MM.1S (cell line): ENCODE measurements around the gene TNRC6A.

Source experiments
- DNase-seq: peaks from one replicate; pipeline ENCODE4 v3.0.0-alpha.2; 2015
- H2AFZ ChIP-seq: fragments of 300-600 bp; sonication (generic); 2 replicates; pipeline ENCODE4 v1.6.0; 2016; ENCODE audit warnings: antibody characterized with exemption, low read length
- H3F3A ChIP-seq: fragments of 300-600 bp; sonication (generic); 2 replicates; pipeline ENCODE4 v1.6.1; 2016; ENCODE audit warnings: mild to moderate bottlenecking, antibody characterized with exemption, low read length, moderate library complexity, mixed read lengths; ENCODE audit not compliant: insufficient read depth
- H3K27ac ChIP-seq: fragments of 300-600 bp; sonication (generic); 2 replicates; pipeline ENCODE4 v1.5.1; 2016; ENCODE audit warnings: mild to moderate bottlenecking, low read length
- H3K27me3 ChIP-seq: fragments of 300-600 bp; sonication (generic); replicated peaks from 2 replicates; pipeline ENCODE4 v1.6.0; 2016; ENCODE audit warnings: low read length; ENCODE audit not compliant: insufficient read depth
- H3K36me3 ChIP-seq: fragments of 300-600 bp; sonication (generic); replicated peaks from 2 replicates; pipeline ENCODE4 v1.6.1; 2016; ENCODE audit warnings: mild to moderate bottlenecking, low read length, mixed read lengths; ENCODE audit not compliant: insufficient read depth
- H3K4me1 ChIP-seq: fragments of 300-600 bp; sonication (generic); 2 replicates; pipeline ENCODE4 v1.6.1; 2016; ENCODE audit warnings: low read length, mixed read lengths
- H3K4me2 ChIP-seq: fragments of 300-600 bp; sonication (generic); 2 replicates; pipeline ENCODE4 v1.6.0; 2016; ENCODE audit warnings: low read depth, low read length
- H3K4me3 ChIP-seq: fragments of 300-600 bp; sonication (generic); 2 replicates; pipeline ENCODE4 v1.5.1; 2016; ENCODE audit warnings: low read length, mixed read lengths
- H3K79me2 ChIP-seq: fragments of 300-600 bp; sonication (generic); 2 replicates; pipeline ENCODE4 v1.6.1; 2016; ENCODE audit warnings: mixed run types, low read length, mixed read lengths
- H3K9ac ChIP-seq: fragments of 300-600 bp; sonication (generic); 2 replicates; pipeline ENCODE4 v1.6.1; 2016; ENCODE audit warnings: low read length, mixed read lengths
- H3K9me2 ChIP-seq: fragments of 300-600 bp; sonication (generic); replicated peaks from 2 replicates; pipeline ENCODE4 v1.6.1; 2016; ENCODE audit warnings: mild to moderate bottlenecking, low read length, mixed read lengths; ENCODE audit not compliant: insufficient read depth
- H3K9me3 ChIP-seq: fragments of 300-600 bp; sonication (generic); replicated peaks from 2 replicates; pipeline ENCODE4 v1.6.1; 2016; ENCODE audit warnings: mild to moderate bottlenecking, low read length, mixed read lengths; ENCODE audit not compliant: insufficient read depth
- H4K20me1 ChIP-seq: fragments of 300-600 bp; sonication (generic); 2 replicates; pipeline ENCODE4 v1.6.1; 2016; ENCODE audit warnings: mild to moderate bottlenecking, low read length, moderate library complexity, mixed read lengths; ENCODE audit not compliant: insufficient read depth
- EZH2 ChIP-seq: fragments of 300-600 bp; sonication (generic); optimal IDR thresholded peaks from 2 replicates; pipeline ENCODE3; 2017; ENCODE audit warnings: low read depth, mild to moderate bottlenecking, antibody characterized with exemption, low read length, mixed read lengths
- EZH2phosphoT487 ChIP-seq: fragments of 300-600 bp; sonication (generic); IDR thresholded peaks from 2 replicates; pipeline ENCODE4 v1.6.1; 2018; ENCODE audit warnings: antibody characterized with exemption, low read length
- TF ChIP-seq, protein P1 (sequence below): fragments of 300-600 bp; sonication (generic); IDR thresholded peaks from 2 replicates; pipeline ENCODE4 v1.5.1; 2016; ENCODE audit warnings: antibody characterized with exemption, low read length, mixed read lengths

Gene TNRC6A

DNA sequence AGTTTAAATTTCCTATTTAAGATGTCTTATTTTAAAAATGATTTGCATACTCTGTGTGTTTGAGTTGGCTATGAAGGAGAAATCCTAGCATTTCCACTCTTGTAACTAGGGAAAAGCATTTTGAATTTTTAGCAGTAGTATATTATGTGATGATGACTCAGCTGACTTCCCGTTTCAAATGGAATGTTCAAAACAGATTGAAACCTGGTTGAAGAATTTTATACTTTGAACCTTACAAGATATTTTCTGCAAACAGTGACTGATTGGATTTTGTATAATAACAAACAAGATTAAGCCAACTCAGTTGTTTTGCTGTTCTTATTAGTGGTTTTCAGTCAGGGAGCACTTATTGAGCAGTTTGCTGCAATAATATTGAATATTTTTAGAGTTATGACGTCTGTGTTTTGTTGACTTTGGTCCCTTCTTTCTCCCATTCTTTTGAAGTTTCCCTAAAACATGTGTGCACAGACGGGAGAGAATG, 8.0 kb downstream of the TNRC6A start:
- TF ChIP-seq, protein P1, sequence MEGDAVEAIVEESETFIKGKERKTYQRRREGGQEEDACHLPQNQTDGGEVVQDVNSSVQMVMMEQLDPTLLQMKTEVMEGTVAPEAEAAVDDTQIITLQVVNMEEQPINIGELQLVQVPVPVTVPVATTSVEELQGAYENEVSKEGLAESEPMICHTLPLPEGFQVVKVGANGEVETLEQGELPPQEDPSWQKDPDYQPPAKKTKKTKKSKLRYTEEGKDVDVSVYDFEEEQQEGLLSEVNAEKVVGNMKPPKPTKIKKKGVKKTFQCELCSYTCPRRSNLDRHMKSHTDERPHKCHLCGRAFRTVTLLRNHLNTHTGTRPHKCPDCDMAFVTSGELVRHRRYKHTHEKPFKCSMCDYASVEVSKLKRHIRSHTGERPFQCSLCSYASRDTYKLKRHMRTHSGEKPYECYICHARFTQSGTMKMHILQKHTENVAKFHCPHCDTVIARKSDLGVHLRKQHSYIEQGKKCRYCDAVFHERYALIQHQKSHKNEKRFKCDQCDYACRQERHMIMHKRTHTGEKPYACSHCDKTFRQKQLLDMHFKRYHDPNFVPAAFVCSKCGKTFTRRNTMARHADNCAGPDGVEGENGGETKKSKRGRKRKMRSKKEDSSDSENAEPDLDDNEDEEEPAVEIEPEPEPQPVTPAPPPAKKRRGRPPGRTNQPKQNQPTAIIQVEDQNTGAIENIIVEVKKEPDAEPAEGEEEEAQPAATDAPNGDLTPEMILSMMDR = no peak
- TF ChIP-seq EZH2 (no peak), EZH2phosphoT487 (no peak)
- H3K4me3 ChIP-seq = no peak overlapping the region
- H3K9me3 ChIP-seq = no peaks in the 10 kb centered on the region
- H3K27me3 ChIP-seq = no peaks in the 10 kb centered on the region
- H3K4me2 ChIP-seq = no peak overlapping the region
- no peak overlapping the region for H2AFZ ChIP-seq
- no peaks in the 10 kb centered on the region for H3F3A ChIP-seq
- no peak overlapping the region for H3K9ac ChIP-seq
- DNase-seq = no peak
- H3K27ac ChIP-seq = no peak overlapping the region
- peaks cover 100% of the 10 kb centered on the region for H3K79me2 ChIP-seq
- H3K9me2 ChIP-seq = no peaks in the 10 kb centered on the region
- peaks cover 59% of the 10 kb centered on the region for H4K20me1 ChIP-seq
- peaks cover 4% of the 10 kb centered on the region; the same call in 1 of the 2 replicates for H3K4me1 ChIP-seq
- H3K36me3 ChIP-seq = peaks cover 10% of the 10 kb centered on the region; the same call in 1 of the 2 replicates

DNA sequence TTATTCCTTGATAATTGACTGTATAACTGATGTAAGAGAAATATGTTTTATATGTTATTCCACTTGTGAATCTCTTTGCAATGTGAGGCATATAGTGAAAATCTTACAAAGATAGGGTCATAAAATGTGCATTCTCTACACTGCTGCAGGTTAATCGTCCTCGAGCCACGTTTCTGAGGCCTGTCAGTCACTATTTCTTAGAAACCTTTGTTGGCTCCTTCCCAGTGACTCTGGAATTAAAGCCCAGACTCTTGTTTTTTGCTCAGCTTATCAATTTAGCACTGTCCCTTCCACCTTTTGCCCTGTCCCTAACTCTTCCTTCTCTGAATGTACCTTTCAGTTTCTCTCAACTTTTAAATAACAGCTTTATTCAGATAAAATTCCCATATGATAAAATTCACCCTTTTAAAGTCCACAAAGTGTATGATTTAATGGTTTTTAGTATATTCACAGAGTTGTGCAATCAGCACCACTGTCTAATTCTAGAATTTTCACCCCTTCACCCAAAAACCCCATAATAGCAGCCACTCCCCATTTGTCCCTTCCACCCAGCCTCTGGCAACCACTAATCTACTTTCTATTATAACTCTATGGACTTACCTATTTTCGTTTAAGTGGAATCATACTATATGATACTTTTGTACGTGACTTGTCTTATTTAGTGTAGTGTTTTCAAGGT, 8.6 kb downstream of the TNRC6A start:
- Histone ChIP-seq H3K27me3 (no peaks in the 10 kb centered on the region), H3K4me2 (no peak overlapping the region), H3K27ac (no peak overlapping the region), H3K9me3 (no peaks in the 10 kb centered on the region), H2AFZ (no peak overlapping the region), H4K20me1 (peaks cover 62% of the 10 kb centered on the region), H3K4me3 (no peak overlapping the region), H3K9me2 (no peaks in the 10 kb centered on the region), H3K9ac (no peak overlapping the region), H3K79me2 (peaks cover 100% of the 10 kb centered on the region), H3K4me1 (peaks cover 4% of the 10 kb centered on the region; the same call in 1 of the 2 replicates), H3F3A (no peaks in the 10 kb centered on the region), H3K36me3 (0 out of 2 replicates have a peak, but pooled peaks cover 4% of the 10 kb centered on the region)
- DNase-seq = no peak
- TF ChIP-seq, protein P1 = no peak
- TF ChIP-seq EZH2 = no peak
- no peak for TF ChIP-seq EZH2phosphoT487

DNA sequence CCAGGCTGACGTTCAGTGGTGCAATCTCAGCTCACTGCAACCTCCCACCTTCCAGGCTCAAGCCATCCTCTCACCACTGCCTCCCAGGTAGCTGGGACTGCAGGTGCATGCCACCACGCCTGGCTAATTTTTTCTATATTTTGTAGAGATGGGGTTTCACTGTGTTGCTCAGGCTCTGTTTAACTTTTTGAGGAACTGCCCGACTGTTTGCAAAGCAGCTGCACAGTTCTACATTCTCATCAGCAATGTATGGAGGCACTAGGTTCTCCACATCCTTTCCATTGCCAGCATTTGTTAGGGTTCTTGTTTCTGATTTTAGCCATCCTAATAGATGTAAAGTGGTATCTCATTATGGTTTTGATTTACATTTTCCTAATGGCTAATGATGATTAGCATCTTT, 9.4 kb downstream of the TNRC6A start:
- no peak for DNase-seq

More for the DNA sequence above, 9.4 kb downstream of the TNRC6A start:
- Histone ChIP-seq H3K9me3 (no peaks in the 10 kb centered on the region), H3K4me1 (peaks cover 4% of the 10 kb centered on the region; the same call in 1 of the 2 replicates), H3K4me3 (no peak overlapping the region), H3K9me2 (no peaks in the 10 kb centered on the region), H4K20me1 (peaks cover 68% of the 10 kb centered on the region), H3K36me3 (0 out of 2 replicates have a peak, but pooled peaks cover 4% of the 10 kb centered on the region), H3K79me2 (peaks cover 100% of the 10 kb centered on the region), H3F3A (no peaks in the 10 kb centered on the region), H2AFZ (no peak overlapping the region), H3K27ac (no peak overlapping the region), H3K4me2 (no peak overlapping the region), H3K9ac (no peak overlapping the region), H3K27me3 (no peaks in the 10 kb centered on the region)
- TF ChIP-seq EZH2phosphoT487 = no peak
- TF ChIP-seq, protein P1 = no peak
- TF ChIP-seq EZH2 = no peak
